ENCODE results near the gene LCLAT1. TPM values are rescaled to one million over a fixed set of nuclear protein-coding genes. Genes with fewer than 3 reads are reported as not detected.

Gene LCLAT1
- total and polyA plus RNA-seq, 2 of the 4 experiments (the other 2 are of a cell fraction) = 7.5 to 11.5 TPM

GRCh38 chr2:30488012-30488659 is 41.1 kb downstream of the LCLAT1 start:
- peak; percentile 79 for ATAC-seq (ENCODE audit: low read depth)
- ChIA-PET POLR2A (ENCODE audit: unreplicated experiment) (no interaction called here), CTCF (no interaction called here)

More at GRCh38 chr2:30488012-30488659, 41.1 kb downstream of the LCLAT1 start:
- no TSS peak for BruUV-seq (replicated peaks)
- no peak overlapping the region for H3K23ac ChIP-seq (ENCODE audit: low read depth, low read length)
- peaks cover 20 to 34% of the 10 kb centered on the region in 2 experiments for H3K79me1 ChIP-seq (ENCODE audit: low read depth in 1 of 2, low read length in 2 of 2)
- peaks cover 4% of the 10 kb centered on the region; the same call in 1 of the 2 replicates for H4K20me1 ChIP-seq (ENCODE audit: insufficient read depth, low read length)
- H3K9me1 ChIP-seq (ENCODE audit: insufficient read depth, low read length) = peaks cover 5% of the 10 kb centered on the region
- TF ChIP-seq CHD1 (IDR thresholded peaks at IDR 0.05; ENCODE audit: low read depth, low read length) (no peak), RAD21 (IDR thresholded peaks at IDR 0.05; ENCODE audit: low read length) (no peak), BHLHE40 (IDR thresholded peaks at IDR 0.05; ENCODE audit: low read depth, low read length) (no peak), NFE2L2 (IDR thresholded peaks at IDR 0.05; ENCODE audit: low read depth, low read length) (no peak), MAFK (IDR thresholded peaks at IDR 0.05; ENCODE audit: low read depth, low read length) (peak; percentile 27; the same call in 1 of the 2 replicates), POLR2A (IDR thresholded peaks at IDR 0.05; ENCODE audit: low read depth, low read length) (no peak)
- H4K91ac ChIP-seq (ENCODE audit: insufficient read depth, low read depth, low read length) = no peak overlapping the region
- peak overlapping the region; percentile 46 for H4K5ac ChIP-seq (ENCODE audit: low read depth, low read length)
- no peak overlapping the region for H3K56ac ChIP-seq (ENCODE audit: extremely low read depth, insufficient read depth, low read length)
- H3K27ac ChIP-seq (ENCODE audit: insufficient read depth, low read length) = peak overlapping the region; percentile 87; the same call in 1 of the 2 replicates
- no peak overlapping the region for H3K4me3 ChIP-seq (ENCODE audit: insufficient read depth, low read depth, low read length)
- peaks cover 11% of the 10 kb centered on the region for H3K4me1 ChIP-seq (ENCODE audit: control insufficient read depth, insufficient read depth, low read length)
- H2BK20ac ChIP-seq (ENCODE audit: low read depth, low read length) = no peak overlapping the region
- dilution Hi-C loops (cut with HindIII; ENCODE audit: low sequenced_read_pairs, unreplicated experiment) = no loop called here
- no peak overlapping the region for H2AFZ ChIP-seq (replicated peaks; ENCODE audit: low read length, poor library complexity)
- H3K18ac ChIP-seq (ENCODE audit: low read depth, low read length) = no peak overlapping the region
- H3K9me3 ChIP-seq (ENCODE audit: control insufficient read depth, insufficient read depth, low read length) = no peaks in the 10 kb centered on the region
- peak overlapping the region; percentile 54; the same call in 1 of the 3 replicates for H2BK15ac ChIP-seq (ENCODE audit: low read depth, low read length)
- no peak overlapping the region for H3K9ac ChIP-seq (ENCODE audit: low read depth, low read length)
- H3K14ac ChIP-seq (replicated peaks; ENCODE audit: low read depth, low read length) = no peak overlapping the region
- H2AK9ac ChIP-seq (replicated peaks; ENCODE audit: low read depth, low read length, poor library complexity) = no peak overlapping the region
- H2BK5ac ChIP-seq (ENCODE audit: low read depth, low read length, poor library complexity, severe bottlenecking) = peak overlapping the region; percentile 37
- no peaks in the 10 kb centered on the region for H3K27me3 ChIP-seq (ENCODE audit: control insufficient read depth, insufficient read depth, low read length)
- no peak overlapping the region for H2BK120ac ChIP-seq (ENCODE audit: low read depth, low read length)
- no peak overlapping the region; the same call in 1 of the 2 replicates for H2AK5ac ChIP-seq (ENCODE audit: low read depth, low read length)
- no peak overlapping the region for H3K4ac ChIP-seq (ENCODE audit: low read depth, low read length)
- H3K36me3 ChIP-seq (ENCODE audit: control insufficient read depth, insufficient read depth, low read length) = no peaks in the 10 kb centered on the region
- peak overlapping the region; percentile 60 for H3K4me2 ChIP-seq (ENCODE audit: low read depth, low read length)
- no peak overlapping the region for H4K8ac ChIP-seq (ENCODE audit: low read depth in 2 of 2, low read length in 2 of 2)
- in situ Hi-C loops (cut with MboI; ENCODE audit: low sequenced_read_pairs) = no loop called here
- intact Hi-C loops (cut with micrococcal nuclease) = no loop called here
- DNase-seq = peak; percentile 47
- WGBS, 2 experiments (ENCODE audit: extremely low coverage in 2 of 2, insufficient read length in 1 of 2) = no CpG with 5 or more reads among the region's 1 CpG
